ENCODE data around the gene FZD2. TPM values are rescaled to one million over a fixed set of nuclear protein-coding genes. Genes with fewer than 3 reads are reported as not detected.

FZD2 gene
- total and polyA plus RNA-seq, 2 of the 13 experiments (the other 11 are each of a cell fraction or from before 2014, with no cell fraction given), result 0.07 to 0.13 TPM

DNA sequence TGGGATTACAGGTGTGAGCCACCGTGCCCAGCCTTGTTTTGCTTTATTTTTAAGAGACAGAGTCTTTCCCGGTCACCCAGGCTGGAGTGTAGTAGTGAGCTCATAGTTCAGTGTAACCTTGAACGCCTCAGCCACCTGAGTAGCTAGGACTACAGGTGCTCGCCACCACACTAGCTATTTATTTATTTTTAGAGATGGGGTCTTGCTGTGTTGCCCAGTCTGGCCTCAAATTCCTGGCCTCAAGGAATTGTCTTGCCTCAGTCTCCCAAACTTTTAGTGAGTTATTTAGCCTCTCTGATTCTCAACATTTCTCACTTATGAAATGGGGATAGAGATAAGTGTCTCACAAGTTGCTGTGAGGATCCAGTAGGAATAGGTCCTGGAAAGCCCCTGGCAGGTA lies 21.7 kb downstream of the FZD2 start:
- intact Hi-C loops (cut with micrococcal nuclease; ENCODE audit: unreplicated experiment), result no loop called here

DNA sequence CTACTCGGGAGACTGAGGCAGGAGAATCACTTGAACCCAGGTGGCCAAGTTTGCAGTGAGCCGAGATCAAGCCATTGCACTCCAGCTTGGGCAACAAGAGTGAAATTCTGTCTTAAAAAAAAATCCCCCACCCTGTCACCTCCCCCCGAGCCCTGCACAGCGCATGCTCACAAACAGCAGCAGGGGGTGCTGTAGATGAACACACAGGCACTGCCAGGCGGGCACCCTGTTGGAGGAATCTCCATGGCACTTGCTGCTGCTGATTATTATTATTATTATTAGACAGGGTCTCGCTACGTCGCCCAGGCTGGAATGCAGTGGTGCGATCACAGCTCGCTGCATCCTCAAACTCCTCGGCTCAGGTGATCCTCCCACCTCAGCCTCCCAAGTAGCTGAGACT lies 24.6 kb downstream of the FZD2 start:
- ChIA-PET POLR2A (no interaction called here), CTCF (ENCODE audit: low intra/inter-chr PET ratio, low total read pairs) (interaction anchor here (1.0 kb wide), 1 partner anchor 55 kb away, joined by 3 read pairs; no protein-coding TSS in a partner anchor)
- intact Hi-C loops (cut with micrococcal nuclease; ENCODE audit: unreplicated experiment) (no loop called here), in situ Hi-C loops (cut with HindIII; ENCODE audit: extremely low pct_ligation_motif_present, low pct_unique_long_range_greater_than_20kb) (no loop called here)
- Histone ChIP-seq H3K79me2 (ENCODE audit: insufficient read depth, low read length) (no peaks in the 10 kb centered on the region), H3K36me3 (replicated peaks in 1 of 2; ENCODE audit: control insufficient read depth in 1 of 2, insufficient read depth in 2 of 2, low read length in 2 of 2) (no peaks in the 10 kb centered on the region), H3K27me3 (ENCODE audit: control insufficient read depth in 1 of 2, insufficient read depth in 2 of 2, low read length in 2 of 2) (peaks cover 0 to 18% of the 10 kb centered on the region in 2 experiments; a peak in 2 of 5 replicates), H2AFZ (ENCODE audit: low read length) (no peak overlapping the region), H3K4me1 (ENCODE audit: insufficient read depth, low read length) (no peaks in the 10 kb centered on the region), H3K27ac (ENCODE audit: extremely low read length, insufficient read depth, low read length) (no peak overlapping the region), H3K9ac (ENCODE audit: insufficient read depth, low read depth, low read length) (no peak overlapping the region), H3K9me3 (ENCODE audit: low read length) (no peaks in the 10 kb centered on the region), H4K20me1 (ENCODE audit: insufficient read depth, low read length) (no peaks in the 10 kb centered on the region), H3K4me2 (ENCODE audit: low read depth, low read length) (no peak overlapping the region), H3K4me3 (replicated peaks in 1 of 3; ENCODE audit: insufficient read depth in 1 of 3, low read depth in 2 of 3, low read length in 3 of 3) (no peak overlapping the region)
- no TSS peak for BruUV-seq (replicated peaks)
- peak; percentile 56 for ATAC-seq
- 53% methylated on average over 11 of the region's 11 CpGs for WGBS (ENCODE audit: low lambda C conversion rate)
- FAIRE-seq, result no peak
- no peak for DNase-seq (ENCODE audit: low spot score)
- no peak for TF ChIP-seq RBAK (CRISPR knock-in tag; IDR thresholded peaks at IDR 0.05)
- TF ChIP-seq, protein P1, sequence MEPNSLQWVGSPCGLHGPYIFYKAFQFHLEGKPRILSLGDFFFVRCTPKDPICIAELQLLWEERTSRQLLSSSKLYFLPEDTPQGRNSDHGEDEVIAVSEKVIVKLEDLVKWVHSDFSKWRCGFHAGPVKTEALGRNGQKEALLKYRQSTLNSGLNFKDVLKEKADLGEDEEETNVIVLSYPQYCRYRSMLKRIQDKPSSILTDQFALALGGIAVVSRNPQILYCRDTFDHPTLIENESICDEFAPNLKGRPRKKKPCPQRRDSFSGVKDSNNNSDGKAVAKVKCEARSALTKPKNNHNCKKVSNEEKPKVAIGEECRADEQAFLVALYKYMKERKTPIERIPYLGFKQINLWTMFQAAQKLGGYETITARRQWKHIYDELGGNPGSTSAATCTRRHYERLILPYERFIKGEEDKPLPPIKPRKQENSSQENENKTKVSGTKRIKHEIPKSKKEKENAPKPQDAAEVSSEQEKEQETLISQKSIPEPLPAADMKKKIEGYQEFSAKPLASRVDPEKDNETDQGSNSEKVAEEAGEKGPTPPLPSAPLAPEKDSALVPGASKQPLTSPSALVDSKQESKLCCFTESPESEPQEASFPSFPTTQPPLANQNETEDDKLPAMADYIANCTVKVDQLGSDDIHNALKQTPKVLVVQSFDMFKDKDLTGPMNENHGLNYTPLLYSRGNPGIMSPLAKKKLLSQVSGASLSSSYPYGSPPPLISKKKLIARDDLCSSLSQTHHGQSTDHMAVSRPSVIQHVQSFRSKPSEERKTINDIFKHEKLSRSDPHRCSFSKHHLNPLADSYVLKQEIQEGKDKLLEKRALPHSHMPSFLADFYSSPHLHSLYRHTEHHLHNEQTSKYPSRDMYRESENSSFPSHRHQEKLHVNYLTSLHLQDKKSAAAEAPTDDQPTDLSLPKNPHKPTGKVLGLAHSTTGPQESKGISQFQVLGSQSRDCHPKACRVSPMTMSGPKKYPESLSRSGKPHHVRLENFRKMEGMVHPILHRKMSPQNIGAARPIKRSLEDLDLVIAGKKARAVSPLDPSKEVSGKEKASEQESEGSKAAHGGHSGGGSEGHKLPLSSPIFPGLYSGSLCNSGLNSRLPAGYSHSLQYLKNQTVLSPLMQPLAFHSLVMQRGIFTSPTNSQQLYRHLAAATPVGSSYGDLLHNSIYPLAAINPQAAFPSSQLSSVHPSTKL (CRISPR knock-in tag; IDR thresholded peaks at IDR 0.05), result no peak
- TF ChIP-seq, protein P2, sequence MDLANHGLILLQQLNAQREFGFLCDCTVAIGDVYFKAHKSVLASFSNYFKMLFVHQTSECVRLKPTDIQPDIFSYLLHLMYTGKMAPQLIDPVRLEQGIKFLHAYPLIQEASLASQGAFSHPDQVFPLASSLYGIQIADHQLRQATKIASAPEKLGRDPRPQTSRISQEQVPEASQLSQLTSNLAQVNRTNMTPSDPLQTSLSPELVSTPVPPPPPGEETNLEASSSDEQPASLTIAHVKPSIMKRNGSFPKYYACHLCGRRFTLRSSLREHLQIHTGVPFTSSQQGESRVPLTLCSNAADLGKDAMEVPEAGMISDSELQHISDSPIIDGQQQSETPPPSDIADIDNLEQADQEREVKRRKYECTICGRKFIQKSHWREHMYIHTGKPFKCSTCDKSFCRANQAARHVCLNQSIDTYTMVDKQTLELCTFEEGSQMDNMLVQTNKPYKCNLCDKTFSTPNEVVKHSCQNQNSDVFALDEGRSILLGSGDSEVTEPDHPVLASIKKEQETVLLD (CRISPR knock-in tag; IDR thresholded peaks at IDR 0.05; ENCODE audit: low read depth), result no peak
- 0 out of 2 replicates have a peak, but pooled peaks have one; percentile 35 for TF ChIP-seq HNRNPL (IDR thresholded peaks at IDR 0.05; ENCODE audit: low read depth, low read length)
- TF ChIP-seq U2AF2 (IDR thresholded peaks at IDR 0.05; ENCODE audit: low read depth, low read length), result no peak
- TF ChIP-seq, protein P3, sequence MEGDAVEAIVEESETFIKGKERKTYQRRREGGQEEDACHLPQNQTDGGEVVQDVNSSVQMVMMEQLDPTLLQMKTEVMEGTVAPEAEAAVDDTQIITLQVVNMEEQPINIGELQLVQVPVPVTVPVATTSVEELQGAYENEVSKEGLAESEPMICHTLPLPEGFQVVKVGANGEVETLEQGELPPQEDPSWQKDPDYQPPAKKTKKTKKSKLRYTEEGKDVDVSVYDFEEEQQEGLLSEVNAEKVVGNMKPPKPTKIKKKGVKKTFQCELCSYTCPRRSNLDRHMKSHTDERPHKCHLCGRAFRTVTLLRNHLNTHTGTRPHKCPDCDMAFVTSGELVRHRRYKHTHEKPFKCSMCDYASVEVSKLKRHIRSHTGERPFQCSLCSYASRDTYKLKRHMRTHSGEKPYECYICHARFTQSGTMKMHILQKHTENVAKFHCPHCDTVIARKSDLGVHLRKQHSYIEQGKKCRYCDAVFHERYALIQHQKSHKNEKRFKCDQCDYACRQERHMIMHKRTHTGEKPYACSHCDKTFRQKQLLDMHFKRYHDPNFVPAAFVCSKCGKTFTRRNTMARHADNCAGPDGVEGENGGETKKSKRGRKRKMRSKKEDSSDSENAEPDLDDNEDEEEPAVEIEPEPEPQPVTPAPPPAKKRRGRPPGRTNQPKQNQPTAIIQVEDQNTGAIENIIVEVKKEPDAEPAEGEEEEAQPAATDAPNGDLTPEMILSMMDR (CRISPR knock-in tag; IDR thresholded peaks at IDR 0.05), result peak; percentile 52

More for the DNA sequence above, 21.7 kb downstream of the FZD2 start:
- H3K9me3 ChIP-seq (ENCODE audit: low read length), result no peaks in the 10 kb centered on the region
- H3K4me3 ChIP-seq (replicated peaks in 1 of 3; ENCODE audit: insufficient read depth in 1 of 3, low read depth in 2 of 3, low read length in 3 of 3), result no peak overlapping the region
- in situ Hi-C loops (cut with HindIII; ENCODE audit: extremely low pct_ligation_motif_present, low pct_unique_long_range_greater_than_20kb), result no loop called here
- H3K79me2 ChIP-seq (ENCODE audit: insufficient read depth, low read length), result no peaks in the 10 kb centered on the region
- ChIA-PET POLR2A (no interaction called here), CTCF (ENCODE audit: low intra/inter-chr PET ratio, low total read pairs) (no interaction called here)
- no peak overlapping the region for H3K9ac ChIP-seq (ENCODE audit: insufficient read depth, low read depth, low read length)
- no peak overlapping the region for H2AFZ ChIP-seq (ENCODE audit: low read length)
- ATAC-seq, result no peak
- WGBS (ENCODE audit: low lambda C conversion rate), result 8% methylated on average over 4 of the region's 4 CpGs
- H3K4me2 ChIP-seq (ENCODE audit: low read depth, low read length), result no peak overlapping the region
- BruUV-seq (replicated peaks), result no TSS peak
- H3K27ac ChIP-seq (ENCODE audit: extremely low read length, insufficient read depth, low read length), result no peak overlapping the region
- peaks cover 0 to 15% of the 10 kb centered on the region in 2 experiments; a peak in 1 of 5 replicates for H3K27me3 ChIP-seq (ENCODE audit: control insufficient read depth in 1 of 2, insufficient read depth in 2 of 2, low read length in 2 of 2)
- H3K36me3 ChIP-seq (replicated peaks in 1 of 2; ENCODE audit: control insufficient read depth in 1 of 2, insufficient read depth in 2 of 2, low read length in 2 of 2), result no peaks in the 10 kb centered on the region
- FAIRE-seq, result no peak
- H3K4me1 ChIP-seq (ENCODE audit: insufficient read depth, low read length), result no peaks in the 10 kb centered on the region
- H4K20me1 ChIP-seq (ENCODE audit: insufficient read depth, low read length), result no peaks in the 10 kb centered on the region
- TF ChIP-seq GATAD2A (CRISPR knock-in tag; IDR thresholded peaks at IDR 0.05) (no peak), NCOA5 (CRISPR knock-in tag; IDR thresholded peaks at IDR 0.05) (no peak), ZNF121 (CRISPR knock-in tag; IDR thresholded peaks at IDR 0.05) (peak; percentile 72), SMC3 (IDR thresholded peaks at IDR 0.05; ENCODE audit: low read length) (no peak), SMAD9 (CRISPR knock-in tag; IDR thresholded peaks at IDR 0.05) (no peak)
- no peak for DNase-seq (ENCODE audit: low spot score)
